SKM-1 treated with dmso at 0.1 percent for 144 hours (cell line): ENCODE data around the gene TMEM81.

ENCODE experiments used
- DNase-seq: peaks from one replicate; lab custom pipeline; 2025; ENCODE audit not compliant: unreplicated experiment; lab: John Stamatoyannopoulos, UW

Gene TMEM81

GRCh38 chr1:205084360-205084759 lies at the start of gene TMEM81:
TSS of gene TMEM81 (minus strand) at chr1:205084460. CDS start at chr1:205084320, 140 bp downstream.
- DNase-seq: no peak

GRCh38 chr1:205133287-205133686 lies 49.0 kb upstream of the TMEM81 start:
- DNase-seq: no peak

GRCh38 chr1:205129447-205130029 lies 45.3 kb upstream of the TMEM81 start:
- no peak for DNase-seq

GRCh38 chr1:205128050-205128449 lies 43.8 kb upstream of the TMEM81 start:
- DNase-seq: no peak

GRCh38 chr1:205127646-205128045 lies 43.4 kb upstream of the TMEM81 start:
- DNase-seq: peak; percentile 78

GRCh38 chr1:205124726-205125125 lies 40.5 kb upstream of the TMEM81 start:
- no peak for DNase-seq

- no peak for DNase-seq
These were observed 38.2 kb upstream of the TMEM81 start for GRCh38 chr1:205122489-205122882.

- DNase-seq: peak; percentile 99
These were observed 37.6 kb upstream of the TMEM81 start, which contains the start of gene RBBP5 for GRCh38 chr1:205121660-205122488. TSS of gene RBBP5 (minus strand) at chr1:205121978. CDS start at chr1:205121873, 105 bp downstream.

GRCh38 chr1:205118752-205119151 lies 34.5 kb upstream of the TMEM81 start:
- DNase-seq: no peak

GRCh38 chr1:205111354-205111753 lies 27.1 kb upstream of the TMEM81 start:
- DNase-seq: no peak

- DNase-seq: no peak
These were observed 25.5 kb upstream of the TMEM81 start for GRCh38 chr1:205109711-205110110.

- no peak for DNase-seq
These were observed 25.0 kb upstream of the TMEM81 start for GRCh38 chr1:205109269-205109668.

- DNase-seq: no peak
These were observed 24.2 kb upstream of the TMEM81 start for GRCh38 chr1:205108464-205108863.

- DNase-seq: no peak
These were observed 23.1 kb upstream of the TMEM81 start for GRCh38 chr1:205107327-205107726.

GRCh38 chr1:205102404-205102803 lies 18.1 kb upstream of the TMEM81 start:
- no peak for DNase-seq

GRCh38 chr1:205098242-205098641 lies 14.0 kb upstream of the TMEM81 start:
- no peak for DNase-seq

GRCh38 chr1:205095422-205095821 lies 11.2 kb upstream of the TMEM81 start:
- DNase-seq: no peak

GRCh38 chr1:205091043-205091740 lies 6.9 kb upstream of the TMEM81 start:
- DNase-seq: no peak

GRCh38 chr1:205088341-205088740 lies 4.1 kb upstream of the TMEM81 start:
- no peak for DNase-seq

- DNase-seq: no peak
These were observed 1.8 kb downstream of the TMEM81 start for GRCh38 chr1:205082431-205082830.

GRCh38 chr1:205077934-205078311 lies 6.3 kb downstream of the TMEM81 start:
- DNase-seq: no peak
